ENCODE results near the gene WNT7A. TPM values are rescaled to one million over a fixed set of nuclear protein-coding genes. Genes with fewer than 3 reads are reported as not detected.

The WNT7A gene
- polyA plus RNA-seq, 1 of the 3 experiments (the other 2 are of a cell fraction), result not detected

GRCh38 chr3:13792051-13792490, 87.8 kb downstream of the WNT7A start:
- Histone ChIP-seq H2AFZ (ENCODE audit: low read depth) (no peak overlapping the region), H3K9me2 (no peaks in the 10 kb centered on the region)
- POLR2A ChIA-PET, result no interaction called here

More at GRCh38 chr3:13792051-13792490, 87.8 kb downstream of the WNT7A start:
- Histone ChIP-seq H3K79me2 (ENCODE audit: insufficient read depth) (no peaks in the 10 kb centered on the region), H3K9ac (no peak overlapping the region), H3K4me2 (no peak overlapping the region), H3K27me3 (ENCODE audit: insufficient read depth) (no peaks in the 10 kb centered on the region), H3K9me3 (no peaks in the 10 kb centered on the region), H3K36me3 (replicated peaks in 1 of 2; ENCODE audit: control insufficient read depth in 1 of 2, insufficient read depth in 2 of 2, low read length in 1 of 2) (no peaks in the 10 kb centered on the region), H3K4me3 (ENCODE audit: low read depth in 2 of 2, low read length in 1 of 2) (no peak overlapping the region), H3F3A (replicated peaks; ENCODE audit: insufficient read depth) (no peaks in the 10 kb centered on the region), H4K20me1 (ENCODE audit: insufficient read depth) (no peaks in the 10 kb centered on the region), H3K27ac (ENCODE audit: low read depth in 2 of 2, low read length in 1 of 2) (peak overlapping the region in 1 of 2 experiments; percentile 51; a peak in 2 of 4 replicates), H3K4me1 (ENCODE audit: control insufficient read depth in 1 of 2, insufficient read depth in 2 of 2, low read depth in 1 of 2, low read length in 1 of 2) (peaks cover 0 to 25% of the 10 kb centered on the region in 2 experiments; a peak in 2 of 4 replicates)
- 50% methylated on average over 5 of the region's 9 CpGs for WGBS (ENCODE audit: low lambda C conversion rate)
- DNase-seq, result peak; percentile 50
- CTCF ChIA-PET, result interaction anchor here (0.9 to 1.5 kb wide), 3 partner anchors 9 to 137 kb away, joined by 3 to 5 read pairs (median 4); no protein-coding TSS in a partner anchor
- TF ChIP-seq FOXJ3 (CRISPR knock-in tag; IDR thresholded peaks at IDR 0.05) (no peak), RCOR1 (IDR thresholded peaks at IDR 0.05; ENCODE audit: low read length) (no peak), SIN3A (IDR thresholded peaks at IDR 0.05; ENCODE audit: borderline replicate concordance, low read depth, low read length) (no peak), GABPA (IDR thresholded peaks at IDR 0.05; ENCODE audit: low read depth) (no peak), TCF12 (IDR thresholded peaks at IDR 0.05) (no peak), TAF1 (IDR thresholded peaks at IDR 0.05; ENCODE audit: borderline replicate concordance, low read depth, low read length) (no peak), CHD2 (IDR thresholded peaks at IDR 0.05; ENCODE audit: low read length, partially characterized antibody) (no peak), MXI1 (IDR thresholded peaks at IDR 0.05; ENCODE audit: low read depth, low read length) (no peak), ZBTB33 (IDR thresholded peaks at IDR 0.05; ENCODE audit: borderline replicate concordance, low read depth) (no peak), RXRA (IDR thresholded peaks at IDR 0.05; ENCODE audit: borderline replicate concordance, low read depth) (no peak), RAD21 (IDR thresholded peaks at IDR 0.05; ENCODE audit: low read length) (no peak), EP300 (IDR thresholded peaks at IDR 0.05; ENCODE audit: borderline replicate concordance in 1 of 2, low read depth in 1 of 2, low read length in 1 of 2) (no peak), MEF2A (IDR thresholded peaks at IDR 0.05; ENCODE audit: borderline replicate concordance, low read depth) (no peak), RFX5 (IDR thresholded peaks at IDR 0.05; ENCODE audit: low read length) (no peak), EZH2phosphoT487 (IDR thresholded peaks at IDR 0.05; ENCODE audit: borderline replicate concordance, low read depth) (no peak), USF1 (IDR thresholded peaks at IDR 0.05; ENCODE audit: borderline replicate concordance, low read depth) (no peak), YY1 (IDR thresholded peaks at IDR 0.05; ENCODE audit: low read depth) (no peak), IRF3 (IDR thresholded peaks at IDR 0.05; ENCODE audit: low read depth, low read length) (no peak), CTCF (IDR thresholded peaks at IDR 0.05) (no peak)

Measured in SK-N-SH (cell line).